Measurements from ENCODE around the gene LEKR1. TPM values are rescaled to one million over a fixed set of nuclear protein-coding genes. Genes with fewer than 3 reads are reported as not detected.
A peak's percentile ranks its signal among the peaks of the same experiment; 100 is the strongest.

LEKR1 gene
- total RNA-seq, 1 donor from 2014 or later, result 1.8 TPM

DNA sequence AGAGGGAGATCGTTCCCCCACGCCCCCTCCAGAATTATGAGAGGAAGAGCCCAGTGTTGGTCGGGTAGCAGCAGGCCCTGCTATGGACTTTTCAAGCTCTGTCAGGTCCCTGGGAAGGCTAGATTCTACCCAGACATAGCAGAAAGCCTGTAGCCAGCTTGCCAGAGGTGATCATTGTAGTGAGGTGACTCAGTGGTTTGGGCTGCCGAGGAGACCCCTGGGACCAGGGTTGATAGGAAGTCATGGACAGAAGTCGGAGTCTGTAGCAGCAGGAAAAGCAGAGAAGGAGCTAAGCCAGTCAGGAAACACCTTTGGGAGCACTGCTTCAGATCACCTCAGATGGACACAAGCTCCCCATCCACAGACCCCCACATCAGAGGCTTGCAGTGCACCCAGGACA lies 266.1 kb downstream of the LEKR1 start:
- DNase-seq (ENCODE audit: low read depth, low spot score), result no peak
- Mint-ChIP-seq H3K4me1 (peaks cover 27% of the 10 kb centered on the region), H3K9me3 (no peaks in the 10 kb centered on the region), H3K27me3 (ENCODE audit: low read depth) (no peaks in the 10 kb centered on the region), H3K4me3 (no peak overlapping the region), H3K36me3 (ENCODE audit: low read depth) (no peaks in the 10 kb centered on the region), H3K27ac (ENCODE audit: unreplicated experiment) (peak overlapping the region; percentile 95)
- TF ChIP-seq, protein P1, sequence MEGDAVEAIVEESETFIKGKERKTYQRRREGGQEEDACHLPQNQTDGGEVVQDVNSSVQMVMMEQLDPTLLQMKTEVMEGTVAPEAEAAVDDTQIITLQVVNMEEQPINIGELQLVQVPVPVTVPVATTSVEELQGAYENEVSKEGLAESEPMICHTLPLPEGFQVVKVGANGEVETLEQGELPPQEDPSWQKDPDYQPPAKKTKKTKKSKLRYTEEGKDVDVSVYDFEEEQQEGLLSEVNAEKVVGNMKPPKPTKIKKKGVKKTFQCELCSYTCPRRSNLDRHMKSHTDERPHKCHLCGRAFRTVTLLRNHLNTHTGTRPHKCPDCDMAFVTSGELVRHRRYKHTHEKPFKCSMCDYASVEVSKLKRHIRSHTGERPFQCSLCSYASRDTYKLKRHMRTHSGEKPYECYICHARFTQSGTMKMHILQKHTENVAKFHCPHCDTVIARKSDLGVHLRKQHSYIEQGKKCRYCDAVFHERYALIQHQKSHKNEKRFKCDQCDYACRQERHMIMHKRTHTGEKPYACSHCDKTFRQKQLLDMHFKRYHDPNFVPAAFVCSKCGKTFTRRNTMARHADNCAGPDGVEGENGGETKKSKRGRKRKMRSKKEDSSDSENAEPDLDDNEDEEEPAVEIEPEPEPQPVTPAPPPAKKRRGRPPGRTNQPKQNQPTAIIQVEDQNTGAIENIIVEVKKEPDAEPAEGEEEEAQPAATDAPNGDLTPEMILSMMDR (conservative IDR thresholded peaks at IDR 0.05), result no peak

DNA sequence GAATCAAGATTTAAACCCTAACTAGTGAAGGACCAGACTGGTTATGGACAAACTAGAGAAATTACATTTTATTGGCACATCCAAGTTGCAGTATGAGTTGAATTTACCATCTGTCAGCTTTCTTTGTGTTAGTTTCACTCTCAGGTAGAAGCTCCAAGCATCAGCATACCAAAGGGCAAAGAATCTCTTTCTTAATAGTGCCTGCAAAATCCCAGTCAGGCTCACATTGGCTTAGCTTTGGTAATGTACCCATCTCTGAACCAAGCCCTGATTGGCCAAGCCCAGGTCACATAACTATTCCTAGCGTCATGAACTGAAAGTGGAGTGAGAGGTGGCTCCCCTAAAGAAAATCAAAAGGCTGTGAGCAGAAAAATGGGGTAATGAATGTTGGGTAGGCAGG lies 266.9 kb downstream of the LEKR1 start:
- Mint-ChIP-seq H3K27ac (ENCODE audit: unreplicated experiment) (no peak overlapping the region), H3K4me1 (peaks cover 18% of the 10 kb centered on the region), H3K36me3 (ENCODE audit: low read depth) (no peaks in the 10 kb centered on the region), H3K4me3 (no peak overlapping the region), H3K27me3 (ENCODE audit: low read depth) (no peaks in the 10 kb centered on the region), H3K9me3 (no peaks in the 10 kb centered on the region)
- no peak for DNase-seq (ENCODE audit: low read depth, low spot score)
- TF ChIP-seq, protein P1 (conservative IDR thresholded peaks at IDR 0.05), result no peak

DNA sequence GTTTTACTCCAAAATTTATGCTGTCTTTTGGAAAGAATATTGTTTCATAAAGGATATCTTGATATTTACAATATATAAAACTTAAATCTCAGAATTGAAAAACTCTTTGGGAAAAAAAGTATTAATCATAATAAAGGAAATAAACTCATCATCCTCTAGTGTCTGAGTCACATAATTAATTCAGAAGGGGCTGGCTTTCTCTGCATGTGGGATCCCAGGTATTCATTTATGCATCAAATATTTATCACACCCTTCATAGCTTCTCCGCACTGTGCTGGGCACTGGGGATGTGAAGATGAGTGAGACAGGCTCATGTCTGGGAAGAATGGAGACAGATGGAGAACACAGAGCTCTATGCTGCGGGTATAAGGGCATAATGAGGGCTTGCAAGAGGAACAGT lies 268.1 kb downstream of the LEKR1 start:
- H3K27me3 Mint-ChIP-seq (ENCODE audit: low read depth), result no peaks in the 10 kb centered on the region
- H3K36me3 Mint-ChIP-seq (ENCODE audit: low read depth), result no peaks in the 10 kb centered on the region
- no peaks in the 10 kb centered on the region for H3K9me3 Mint-ChIP-seq
- DNase-seq (ENCODE audit: low read depth, low spot score), result no peak
- TF ChIP-seq, protein P1 (conservative IDR thresholded peaks at IDR 0.05), result no peak
- no peak overlapping the region for H3K4me3 Mint-ChIP-seq
- no peak overlapping the region for H3K27ac Mint-ChIP-seq (ENCODE audit: unreplicated experiment)
- H3K4me1 Mint-ChIP-seq, result peaks cover 9% of the 10 kb centered on the region

DNA sequence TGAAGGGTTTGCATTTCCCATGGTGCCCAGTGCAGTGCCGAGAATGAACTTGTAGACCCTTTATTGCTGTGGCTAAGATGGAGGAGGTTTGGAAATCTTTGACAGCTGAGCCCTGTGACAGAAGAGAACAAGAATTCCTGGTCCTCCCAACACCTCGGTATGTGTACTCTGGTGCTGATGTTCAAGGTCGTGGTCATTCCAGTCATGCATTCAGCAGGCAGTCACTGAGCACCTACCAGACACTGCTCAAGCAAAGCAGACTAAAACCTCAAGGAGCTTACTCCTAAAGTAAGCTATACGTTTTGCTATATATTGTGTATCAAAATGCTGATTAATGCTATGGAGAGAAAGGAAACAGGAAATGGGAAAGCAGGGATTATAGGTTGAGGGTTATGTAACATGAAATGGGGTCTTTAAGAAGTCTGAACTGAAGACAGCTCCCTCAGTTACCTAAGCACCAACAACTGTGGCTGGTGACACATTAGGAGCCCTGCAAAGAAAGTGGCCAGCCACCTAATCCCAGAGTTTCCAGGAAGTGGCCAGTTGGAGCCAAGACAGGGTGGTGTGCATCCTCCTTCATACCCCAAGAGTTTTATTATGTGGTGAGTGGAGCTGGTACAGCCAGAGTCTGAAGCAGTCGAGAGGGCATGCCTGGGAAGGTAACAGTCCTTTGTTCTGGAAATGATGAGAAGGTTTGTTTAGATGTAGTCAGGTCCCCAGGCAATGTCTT lies 268.8 kb downstream of the LEKR1 start:
- no peak overlapping the region for H3K27ac Mint-ChIP-seq (ENCODE audit: unreplicated experiment)
- no peaks in the 10 kb centered on the region for H3K36me3 Mint-ChIP-seq (ENCODE audit: low read depth)
- TF ChIP-seq, protein P1 (conservative IDR thresholded peaks at IDR 0.05), result no peak
- no peak for DNase-seq (ENCODE audit: low read depth, low spot score)
- no peaks in the 10 kb centered on the region for H3K27me3 Mint-ChIP-seq (ENCODE audit: low read depth)
- H3K9me3 Mint-ChIP-seq, result no peaks in the 10 kb centered on the region
- no peak overlapping the region for H3K4me3 Mint-ChIP-seq
- peaks cover 2% of the 10 kb centered on the region for H3K4me1 Mint-ChIP-seq

Other genes starting within 250 kb of the LEKR1 start
- 13.0 and 13.4 TPM in 2 replicates for gene TIPARP, start 151.8 kb upstream of the LEKR1 start, total RNA-seq

Data from neural crest cell (in vitro differentiated cells).